DMS79 (cell line): ENCODE data around the gene FAR2.

Experiments used
- DNase-seq: peaks from one replicate; lab custom pipeline; 2025; lab: John Stamatoyannopoulos, UW

FAR2 gene

DNA sequence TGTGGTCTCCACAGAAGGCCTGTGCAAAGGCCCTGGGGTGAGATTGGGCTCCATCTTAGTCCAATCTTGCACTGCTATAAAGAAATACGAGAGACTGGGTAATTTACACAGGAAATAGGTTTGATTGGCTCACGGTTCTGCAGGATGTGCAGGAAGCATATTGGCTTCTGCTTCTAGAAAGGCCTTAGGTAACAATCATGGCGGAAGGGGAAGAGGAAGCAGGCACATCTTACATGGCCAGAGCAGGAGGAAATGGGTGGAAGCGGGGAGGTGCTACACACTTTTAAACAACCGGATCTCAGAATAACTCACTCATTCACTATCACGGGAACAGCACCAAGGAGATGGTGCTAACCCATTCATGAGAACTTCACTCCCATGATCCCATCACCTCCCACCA, 55.4 kb downstream of the FAR2 start:
- no peak for DNase-seq

DNA sequence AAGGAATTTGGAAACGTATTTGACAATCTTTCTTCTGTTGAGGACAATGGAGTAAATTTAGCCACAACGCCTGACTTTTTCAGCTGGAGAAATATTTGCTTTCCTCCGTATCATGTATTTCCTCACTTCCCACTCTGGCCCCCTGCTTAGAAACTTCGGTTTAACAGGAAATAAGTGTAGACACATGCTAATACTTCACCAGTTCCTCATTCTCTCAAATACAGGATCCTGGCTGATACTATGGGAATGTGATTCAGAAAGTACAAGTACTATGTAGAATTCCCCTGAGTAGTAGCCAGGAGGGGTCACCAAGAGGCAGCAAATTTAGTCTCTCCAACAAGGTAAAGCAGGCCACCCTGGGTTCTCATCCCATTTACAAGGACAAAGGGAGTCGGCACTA, 58.0 kb downstream of the FAR2 start:
- no peak for DNase-seq

DNA sequence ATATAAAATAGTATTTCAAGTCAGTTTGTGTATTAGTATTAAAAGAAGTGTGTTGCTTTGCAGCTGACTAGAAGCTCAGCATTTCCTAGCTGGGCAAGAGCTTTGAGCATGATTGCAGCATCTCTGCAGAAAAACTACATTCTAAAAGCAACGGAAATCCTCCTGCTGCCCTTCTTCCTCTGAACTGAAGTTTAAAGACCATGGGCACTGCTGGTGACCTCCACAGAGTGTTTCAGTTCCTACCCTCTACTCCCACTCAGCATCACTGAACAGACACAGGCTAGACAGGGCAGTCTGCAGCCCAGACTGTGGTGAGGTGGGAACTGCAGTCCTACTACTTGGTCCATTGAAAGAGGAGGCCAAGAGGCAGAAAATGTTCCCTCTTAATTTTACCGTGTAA, 59.0 kb downstream of the FAR2 start:
- no peak for DNase-seq

DNA sequence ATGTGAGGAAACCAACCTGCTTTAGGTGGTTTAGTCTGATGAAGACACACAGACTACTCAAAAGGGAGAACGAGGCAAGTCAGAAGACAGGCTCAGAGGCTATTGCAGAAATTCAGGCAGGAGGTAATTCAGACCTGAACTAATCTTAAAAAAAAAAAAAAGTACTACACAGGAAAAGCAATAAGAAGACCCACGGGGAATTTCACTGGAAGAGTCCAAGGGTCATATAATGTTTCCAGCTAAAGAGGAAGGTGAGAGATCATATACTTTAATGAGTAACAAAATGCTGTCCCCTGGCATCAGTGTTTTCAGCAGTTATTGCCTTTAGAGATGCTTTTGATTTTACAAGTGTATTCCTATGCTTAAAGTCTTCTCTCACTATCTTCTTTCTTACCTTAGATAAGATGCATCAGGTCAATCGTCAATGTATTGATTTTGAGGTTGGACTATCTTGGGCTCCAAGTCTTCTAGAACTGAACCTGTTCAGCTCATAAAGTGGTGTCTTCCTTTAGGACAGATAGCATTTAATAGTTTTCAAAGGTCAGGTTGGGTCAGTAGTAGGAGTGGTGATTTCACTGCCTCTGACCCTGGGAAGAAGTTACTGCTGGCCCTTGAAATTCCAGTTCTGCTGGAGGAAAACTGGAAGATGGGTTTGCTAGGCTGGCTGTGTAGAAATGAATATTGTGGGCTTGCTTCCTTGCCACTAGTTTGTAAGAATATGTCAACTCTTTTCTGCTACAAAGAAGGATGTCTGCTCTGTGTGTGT, 60.0 kb downstream of the FAR2 start:
- DNase-seq: no peak

DNA sequence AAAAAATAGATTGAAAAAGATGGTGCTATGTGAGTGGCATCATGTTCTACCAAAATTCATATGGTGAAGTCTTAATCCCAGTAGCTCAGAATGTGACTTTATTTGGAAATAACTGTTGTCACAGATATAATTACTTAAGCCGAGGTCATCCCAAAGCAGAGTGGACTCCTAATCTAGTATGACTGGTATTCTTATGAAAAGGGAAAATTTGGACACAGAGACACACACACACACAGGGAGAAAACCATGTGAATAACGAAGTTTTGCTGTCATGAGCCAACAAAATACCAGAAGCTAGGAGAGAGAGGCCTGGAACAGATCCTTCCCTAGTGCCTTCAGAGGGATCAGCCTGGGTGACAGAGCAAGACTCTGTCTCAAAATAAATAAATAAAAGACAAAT, 62.6 kb downstream of the FAR2 start:
- DNase-seq: no peak

DNA sequence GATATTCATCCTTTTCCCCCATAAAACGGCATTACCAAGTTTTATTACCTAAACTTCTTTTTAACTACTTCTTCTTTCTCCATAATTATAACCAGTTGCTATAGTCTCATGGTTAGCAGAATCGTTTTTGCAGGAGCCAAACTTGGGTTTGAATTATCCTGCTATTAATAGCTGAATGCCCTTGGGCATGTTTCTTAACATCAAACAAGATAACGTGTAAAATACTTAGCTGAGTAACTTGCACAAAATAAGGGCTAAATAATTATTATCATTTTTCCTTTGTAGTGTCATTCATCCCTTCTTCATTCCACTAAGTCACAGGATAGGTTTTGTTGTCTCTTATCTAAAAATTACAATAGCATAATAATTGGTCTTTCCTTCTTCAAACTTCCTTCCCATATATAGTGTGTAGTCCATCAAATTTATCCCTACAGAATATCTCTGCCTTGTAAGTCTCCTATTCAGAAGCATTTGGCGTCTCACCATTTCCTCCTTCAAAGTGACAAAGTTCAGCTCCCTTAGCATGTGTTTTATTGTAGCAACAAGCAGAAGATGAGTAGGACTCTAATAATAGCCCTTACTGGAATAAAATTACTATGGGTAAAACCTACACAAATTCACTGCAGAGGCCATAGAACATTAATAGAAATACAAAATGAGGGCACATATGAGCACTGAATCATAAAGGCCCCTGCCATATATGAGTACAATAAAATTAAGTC, 63.8 kb downstream of the FAR2 start:
- DNase-seq: no peak

DNA sequence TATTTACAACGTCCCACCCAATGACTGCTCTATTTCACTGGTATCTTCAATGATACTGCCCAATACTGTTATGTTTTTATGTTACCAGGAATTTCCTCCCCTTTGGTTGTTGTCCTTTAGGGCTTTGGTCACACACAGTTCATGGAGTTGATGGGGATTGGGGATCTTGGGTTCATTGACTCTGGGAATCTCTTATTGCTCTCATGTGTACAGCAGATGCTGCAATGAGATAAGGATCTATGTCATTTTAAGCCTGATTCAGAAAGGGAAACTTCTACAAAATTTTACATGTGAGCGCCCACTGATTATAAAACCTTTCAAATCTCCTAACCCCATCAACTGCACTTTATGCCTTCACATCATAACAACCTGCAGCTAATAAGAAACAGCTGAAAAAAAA, 67.2 kb downstream of the FAR2 start:
- no peak for DNase-seq

DNA sequence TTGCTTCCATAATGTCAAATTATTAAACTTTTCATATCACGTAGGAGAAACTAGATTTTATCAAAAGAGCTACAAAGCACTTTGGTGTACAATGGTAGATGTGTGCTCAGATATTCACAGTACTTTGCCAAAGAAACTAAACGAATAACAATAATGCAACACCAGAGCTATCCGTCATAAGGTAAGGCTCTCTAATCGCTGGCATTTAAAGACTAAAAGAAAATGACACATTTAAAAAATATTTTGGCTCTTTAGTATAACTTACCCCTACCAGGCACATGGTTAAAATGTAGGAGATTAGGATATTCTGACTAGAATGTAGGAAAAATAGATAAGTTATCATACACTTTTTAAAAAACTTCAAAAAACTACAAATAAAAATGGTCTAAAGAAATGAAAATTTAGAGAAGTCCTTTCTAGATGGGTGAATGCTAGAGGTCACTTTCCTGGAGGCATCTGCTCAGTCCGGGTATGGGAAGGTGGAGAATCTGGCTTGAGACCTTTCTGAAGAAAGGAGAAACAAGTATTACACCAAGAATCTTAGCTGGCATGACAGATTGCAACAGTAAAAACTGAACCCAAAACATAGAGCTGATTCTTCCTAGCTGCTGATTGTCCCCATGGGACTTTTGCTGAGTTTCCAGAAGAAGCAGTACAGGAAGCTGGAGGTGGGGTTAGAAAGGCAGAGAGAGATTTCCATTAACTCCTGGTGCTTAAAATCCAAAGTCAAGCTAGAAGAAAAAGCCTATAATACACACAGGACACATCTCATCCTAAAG, 67.9 kb downstream of the FAR2 start:
- DNase-seq: no peak

DNA sequence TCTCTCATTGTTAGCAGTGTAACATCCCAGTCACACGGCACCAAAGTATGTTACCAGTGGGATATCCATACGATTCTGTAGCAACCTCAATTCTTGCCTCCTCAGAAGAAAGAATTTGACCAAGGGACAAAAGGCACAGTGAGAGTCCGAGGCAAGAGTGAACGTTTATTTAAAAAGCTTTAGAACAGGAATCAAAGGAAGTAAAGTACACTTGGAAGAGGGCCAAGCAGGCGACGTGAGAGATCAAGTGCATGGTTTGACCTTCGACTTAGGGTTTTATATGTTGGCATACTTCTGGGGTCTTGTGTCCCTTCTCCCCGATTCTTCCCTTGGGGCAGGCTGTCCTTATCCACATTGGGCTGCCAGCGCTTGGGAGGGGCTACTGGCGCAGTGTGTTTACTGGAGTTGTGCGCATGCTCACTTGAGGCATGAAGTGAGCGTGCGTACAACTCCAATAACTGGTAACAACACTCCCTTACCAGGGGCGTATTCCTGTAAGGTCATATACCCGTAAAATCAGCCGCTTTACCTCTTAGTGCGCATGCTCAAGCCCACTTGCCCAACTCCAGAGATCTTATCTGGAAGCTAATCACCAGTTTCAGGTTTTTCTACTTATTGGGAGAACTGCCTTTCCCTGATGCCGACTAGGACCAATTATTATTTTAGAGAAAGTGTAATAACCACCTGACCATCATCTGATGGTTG, 71.7 kb downstream of the FAR2 start:
- DNase-seq: no peak

DNA sequence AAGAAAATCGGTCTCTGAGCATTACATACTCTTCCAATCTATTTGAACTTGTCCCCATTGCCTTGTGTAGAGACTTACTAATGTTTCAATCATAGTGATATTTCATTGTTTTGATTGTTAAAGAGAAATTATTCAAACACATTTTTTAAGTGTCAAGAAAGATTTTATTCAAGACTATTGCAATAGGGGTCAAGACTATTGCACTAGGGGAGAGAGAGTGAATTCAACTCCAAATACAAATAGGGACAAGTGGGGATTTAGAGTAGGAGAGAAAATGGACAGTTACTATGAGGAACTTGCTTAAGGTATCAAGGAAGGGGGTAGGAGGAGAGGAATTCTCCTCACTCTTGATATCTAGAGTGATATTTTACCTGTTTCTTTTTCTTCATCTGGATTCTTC, 73.1 kb downstream of the FAR2 start:
- no peak for DNase-seq

DNA sequence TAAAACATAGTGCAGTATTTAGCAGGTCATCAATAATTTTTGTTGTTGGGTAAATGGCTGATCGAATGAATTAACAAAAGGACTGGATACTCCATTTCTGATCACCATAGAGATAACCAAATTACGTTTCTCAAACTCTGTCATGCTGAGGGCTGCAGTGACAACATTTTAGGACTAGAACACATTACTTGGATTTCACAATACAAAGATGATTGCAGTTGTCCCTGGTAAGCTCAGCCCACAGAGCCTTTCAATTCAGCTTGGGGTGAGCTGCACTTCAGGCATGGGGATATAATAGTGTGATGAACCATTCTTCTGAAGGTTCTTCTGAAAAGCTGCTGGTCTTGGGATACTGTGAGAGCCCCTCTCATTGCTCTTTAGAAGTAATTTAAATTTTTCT, 74.3 kb downstream of the FAR2 start:
- DNase-seq: no peak

DNA sequence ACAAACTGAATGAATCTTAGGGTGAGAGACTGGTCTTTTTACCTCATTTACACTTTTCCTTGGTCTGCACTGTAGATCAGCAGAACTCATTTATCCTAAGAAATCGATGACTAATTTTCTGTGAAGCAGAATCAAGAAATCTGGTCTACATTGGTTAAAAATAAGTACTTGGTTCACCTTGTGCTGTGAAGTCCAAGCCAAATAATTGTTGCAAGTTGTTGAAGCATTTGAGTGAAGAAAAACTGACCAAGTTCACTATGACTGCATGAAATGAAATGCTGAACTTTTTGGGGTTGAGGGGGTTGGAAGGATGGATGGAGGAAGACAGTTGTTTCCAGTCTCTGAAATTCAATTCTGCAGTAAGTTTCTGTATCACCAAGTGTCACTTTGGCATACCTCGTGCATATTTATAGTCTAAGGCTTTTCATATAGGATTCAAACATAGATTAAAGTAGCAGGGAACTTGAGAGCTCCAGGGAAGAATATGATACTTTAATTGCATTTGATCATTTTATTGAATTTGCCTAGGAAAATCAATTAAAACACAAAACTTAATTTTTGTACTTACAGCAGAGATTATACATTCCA, 75.0 kb downstream of the FAR2 start:
- DNase-seq: no peak

DNA sequence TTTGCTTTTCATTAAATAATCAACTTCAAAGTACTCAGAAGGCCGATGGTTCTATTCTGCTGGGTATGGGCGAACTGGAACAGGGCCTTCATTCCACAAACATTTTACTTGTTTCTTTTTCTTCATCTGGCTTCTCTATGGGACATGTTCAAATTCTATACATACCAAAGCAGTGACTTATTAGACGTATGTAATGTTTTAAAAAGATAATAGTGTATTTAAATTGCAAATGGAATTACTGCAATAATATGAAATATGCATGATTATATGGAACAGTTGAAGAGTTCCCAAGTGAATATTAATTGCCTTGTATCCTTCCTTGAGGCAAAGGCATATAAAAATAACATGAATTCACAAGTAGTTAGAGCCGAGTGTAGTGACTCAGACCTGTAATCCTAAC, 75.5 kb downstream of the FAR2 start:
- DNase-seq: no peak

DNA sequence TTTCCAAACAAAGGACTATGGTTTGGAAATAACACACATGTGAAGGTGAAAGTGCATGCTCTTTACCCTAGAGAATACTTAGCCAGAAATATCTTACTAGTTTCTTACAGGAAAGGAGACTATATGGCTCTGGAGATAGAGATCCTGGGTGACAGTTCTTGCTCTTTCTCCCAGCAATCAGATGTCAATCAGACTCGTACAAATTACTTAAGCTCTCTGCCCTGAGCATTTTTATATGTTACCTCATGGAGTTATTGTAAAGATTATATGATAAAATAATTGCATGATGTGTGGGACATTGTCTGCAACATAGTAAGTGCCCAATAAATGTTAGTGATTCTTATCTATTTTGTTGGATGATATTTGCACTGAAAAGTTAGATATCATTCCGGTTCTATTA, 76.8 kb downstream of the FAR2 start:
- no peak for DNase-seq

DNA sequence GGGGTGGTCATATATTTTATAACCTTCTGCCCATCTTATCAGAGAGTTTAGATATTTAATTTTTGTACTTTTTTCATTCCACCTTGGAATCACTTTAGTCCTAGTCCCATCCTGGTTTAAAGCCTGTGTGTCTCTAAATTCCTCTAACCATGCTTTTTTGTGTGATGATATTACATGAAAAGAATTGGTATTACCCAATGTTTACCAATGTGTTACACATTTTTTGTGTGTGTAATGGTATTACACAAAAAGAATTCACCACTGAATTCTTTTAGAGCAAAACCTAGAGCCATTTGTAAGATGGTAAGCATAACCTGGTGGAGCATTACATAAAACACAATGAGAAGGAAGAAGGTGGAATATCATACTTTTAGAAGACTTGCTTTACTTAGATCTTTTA, 77.5 kb downstream of the FAR2 start:
- no peak for DNase-seq

DNA sequence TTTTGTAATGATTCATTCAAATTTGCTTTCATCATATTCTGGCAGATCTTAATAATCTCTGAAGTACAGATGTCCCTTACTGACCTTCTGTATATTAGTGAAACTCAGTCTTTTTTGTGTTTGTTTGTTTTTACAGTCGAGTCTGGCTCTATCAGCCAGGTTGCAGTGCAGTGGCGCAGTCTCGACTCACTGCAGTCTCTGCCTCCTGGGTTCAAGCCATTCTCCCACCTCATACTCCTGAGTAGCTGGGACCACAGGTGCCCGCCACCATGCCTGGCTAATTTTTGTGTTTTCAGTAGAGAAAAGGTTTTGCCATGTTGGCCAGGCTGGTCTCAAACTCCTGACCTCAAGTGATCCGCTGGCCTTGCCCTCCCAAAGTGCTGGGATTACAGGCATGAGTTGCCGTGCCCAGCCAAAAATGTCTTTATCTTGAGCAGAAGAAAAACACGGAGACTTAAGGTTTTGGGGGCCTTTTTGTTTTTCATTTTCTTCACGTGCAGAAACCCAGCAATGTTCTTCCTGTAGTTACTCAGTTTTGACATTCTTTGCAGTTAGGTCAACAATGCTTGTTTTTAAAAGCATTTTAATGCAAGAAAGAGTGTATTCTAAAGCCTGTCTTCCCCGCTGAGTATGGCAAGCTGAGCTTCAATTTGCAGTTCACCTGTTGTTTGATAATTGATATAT, 79.5 kb downstream of the FAR2 start:
- no peak for DNase-seq

DNA sequence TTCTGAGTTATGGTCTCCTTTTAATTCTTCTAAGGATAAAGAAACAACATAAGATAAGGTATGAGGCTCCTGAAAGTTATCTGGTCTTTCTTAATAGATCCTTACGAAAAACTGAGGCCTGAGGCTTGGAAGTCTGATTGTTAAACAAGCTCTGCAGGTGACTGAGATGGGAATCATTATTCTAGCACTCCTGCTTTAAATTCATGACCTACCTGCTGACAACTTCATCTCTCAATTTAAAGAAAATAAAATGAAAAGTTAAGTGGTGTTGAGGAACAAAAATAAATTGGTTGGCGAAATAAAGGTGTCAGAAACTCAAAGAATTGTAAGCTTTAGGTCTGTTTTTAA, 80.1 kb downstream of the FAR2 start:
- DNase-seq: no peak

DNA sequence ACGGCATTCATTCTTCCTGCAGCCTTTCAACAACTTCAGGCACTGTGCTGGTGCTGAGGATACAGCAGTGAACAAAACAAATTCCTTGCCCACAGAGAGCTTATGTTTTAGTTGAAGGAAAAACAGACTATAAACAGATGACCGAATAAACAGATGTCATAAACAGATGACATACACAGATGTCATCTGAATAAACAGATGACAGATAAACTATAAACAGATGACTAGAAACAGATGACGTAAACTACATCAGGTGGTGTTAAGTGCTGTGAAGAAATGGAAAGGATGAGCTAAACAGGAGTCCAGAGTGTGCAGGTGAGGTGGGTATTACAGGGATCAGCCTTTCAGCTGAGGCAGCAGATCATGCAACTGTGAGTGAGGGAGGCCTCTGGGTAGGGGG, 80.9 kb downstream of the FAR2 start:
- no peak for DNase-seq

DNA sequence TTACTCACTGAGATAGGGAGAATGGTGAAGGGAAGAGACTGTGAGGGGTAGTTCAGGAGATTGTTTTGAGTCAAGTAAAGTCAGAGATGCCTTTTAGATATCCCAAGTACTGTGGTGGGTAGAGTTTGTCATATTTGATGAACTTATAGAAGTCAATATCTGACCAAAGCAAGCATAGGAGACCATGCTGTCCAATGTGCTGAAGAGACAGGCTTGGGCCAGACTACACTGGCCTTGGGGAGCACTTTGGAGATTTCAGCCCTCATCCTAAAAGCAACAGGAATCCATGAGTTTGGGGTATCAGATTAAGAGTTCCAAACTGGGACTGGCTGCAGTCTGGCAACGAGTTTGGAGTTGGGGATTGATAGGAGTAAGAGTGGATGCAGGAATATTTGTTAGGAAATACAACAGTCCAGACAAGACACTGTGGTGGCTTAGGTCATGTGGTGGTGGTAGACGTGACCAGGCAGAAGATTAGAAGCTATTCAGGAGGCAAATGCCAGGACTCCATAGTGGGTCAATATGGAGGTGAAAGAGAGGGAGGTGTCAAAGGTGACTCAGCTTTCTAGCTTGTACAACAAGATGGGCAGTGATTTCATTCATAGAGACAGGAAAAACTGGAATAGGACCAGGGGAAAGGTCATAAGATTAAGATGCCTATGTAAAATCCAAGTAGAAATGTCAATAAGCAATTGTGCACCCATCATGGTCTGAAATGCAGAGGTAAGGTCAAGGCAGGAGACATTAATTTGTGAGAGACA, 81.9 kb downstream of the FAR2 start:
- no peak for DNase-seq

DNA sequence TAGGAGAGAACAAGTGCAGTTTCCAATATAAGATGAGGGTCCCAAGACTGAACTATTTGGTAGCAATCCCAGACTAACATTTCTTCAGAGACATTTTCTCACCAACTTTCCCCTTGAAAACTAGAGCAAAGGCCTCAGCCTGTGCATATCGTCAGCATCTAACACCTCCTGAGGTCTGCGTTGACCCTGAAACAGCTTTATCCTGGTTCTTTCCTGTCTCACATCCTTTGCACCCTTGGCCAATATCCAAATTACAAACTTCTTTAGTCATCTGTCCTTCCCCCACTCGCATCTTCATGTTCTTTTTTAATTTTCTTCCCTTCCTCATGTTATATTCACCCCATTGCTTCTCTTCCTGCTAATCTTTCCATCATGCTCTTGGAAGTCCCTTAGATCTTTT, 83.0 kb downstream of the FAR2 start:
- DNase-seq: no peak

DNA sequence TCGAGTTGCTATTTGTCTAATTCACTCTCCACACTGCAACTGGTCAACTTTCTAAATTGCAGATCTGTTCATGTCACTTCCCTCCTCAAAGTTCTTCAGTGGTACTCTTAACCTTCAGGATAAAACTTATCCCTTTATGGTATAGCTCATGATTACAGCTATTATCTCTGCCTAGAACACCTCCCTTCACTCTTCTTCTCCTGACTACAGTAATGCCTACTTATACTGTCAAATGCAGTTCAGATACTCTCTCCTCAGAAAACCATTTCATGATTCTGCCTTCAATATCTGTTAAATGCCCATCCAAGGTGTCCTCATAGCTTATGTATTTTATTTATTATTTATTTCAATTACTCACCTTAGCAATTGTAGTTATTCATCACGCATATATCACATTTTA, 85.5 kb downstream of the FAR2 start:
- no peak for DNase-seq
